Retinal pigment epithelial cell (primary cell): ENCODE results near the gene BRIP1.
"Not testable (repeated sequence)": the region's sequence is repeated elsewhere in the genome, so short reads cannot be mapped to it uniquely, and the experiment has no call there.

Source experiments
- DNase-seq: peaks from one replicate; pipeline ENCODE4 v3.0.0-alpha.2; 2010; ENCODE audit warnings: low read depth
- H3K4me3 ChIP-seq: 2 replicates; pipeline ENCODE4 v1.5.1; 2011; ENCODE audit warnings: mild to moderate bottlenecking, low read length, control low read depth, moderate library complexity
- TF ChIP-seq, protein P1 (sequence below): conservative IDR thresholded peaks from 2 replicates; pipeline ENCODE4 v1.5.1; 2011; ENCODE audit warnings: low read depth, low read length, control low read depth, inconsistent platforms

The BRIP1 gene

DNA sequence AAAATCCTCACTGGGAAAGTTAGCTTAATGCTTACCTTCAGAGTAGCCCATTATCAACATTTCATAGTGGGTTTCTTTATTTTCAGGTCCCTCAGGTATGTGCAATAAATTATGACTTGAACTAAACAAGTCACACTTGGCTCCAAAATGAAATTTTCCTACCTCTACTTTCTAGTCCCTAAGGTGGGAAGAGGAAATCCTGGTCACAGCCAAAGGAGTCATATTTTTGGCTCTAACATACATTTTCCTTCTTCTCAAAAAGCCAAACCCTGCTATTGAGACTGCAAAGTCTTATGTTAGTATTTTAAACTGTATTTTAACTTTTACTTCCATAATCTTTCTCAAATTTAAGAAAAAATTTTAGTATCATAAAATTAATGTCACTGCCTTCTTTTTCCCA, 128.9 kb downstream of the BRIP1 start:
- H3K4me3 ChIP-seq: no peak overlapping the region
- TF ChIP-seq, protein P1, sequence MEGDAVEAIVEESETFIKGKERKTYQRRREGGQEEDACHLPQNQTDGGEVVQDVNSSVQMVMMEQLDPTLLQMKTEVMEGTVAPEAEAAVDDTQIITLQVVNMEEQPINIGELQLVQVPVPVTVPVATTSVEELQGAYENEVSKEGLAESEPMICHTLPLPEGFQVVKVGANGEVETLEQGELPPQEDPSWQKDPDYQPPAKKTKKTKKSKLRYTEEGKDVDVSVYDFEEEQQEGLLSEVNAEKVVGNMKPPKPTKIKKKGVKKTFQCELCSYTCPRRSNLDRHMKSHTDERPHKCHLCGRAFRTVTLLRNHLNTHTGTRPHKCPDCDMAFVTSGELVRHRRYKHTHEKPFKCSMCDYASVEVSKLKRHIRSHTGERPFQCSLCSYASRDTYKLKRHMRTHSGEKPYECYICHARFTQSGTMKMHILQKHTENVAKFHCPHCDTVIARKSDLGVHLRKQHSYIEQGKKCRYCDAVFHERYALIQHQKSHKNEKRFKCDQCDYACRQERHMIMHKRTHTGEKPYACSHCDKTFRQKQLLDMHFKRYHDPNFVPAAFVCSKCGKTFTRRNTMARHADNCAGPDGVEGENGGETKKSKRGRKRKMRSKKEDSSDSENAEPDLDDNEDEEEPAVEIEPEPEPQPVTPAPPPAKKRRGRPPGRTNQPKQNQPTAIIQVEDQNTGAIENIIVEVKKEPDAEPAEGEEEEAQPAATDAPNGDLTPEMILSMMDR: no peak
- no peak for DNase-seq

DNA sequence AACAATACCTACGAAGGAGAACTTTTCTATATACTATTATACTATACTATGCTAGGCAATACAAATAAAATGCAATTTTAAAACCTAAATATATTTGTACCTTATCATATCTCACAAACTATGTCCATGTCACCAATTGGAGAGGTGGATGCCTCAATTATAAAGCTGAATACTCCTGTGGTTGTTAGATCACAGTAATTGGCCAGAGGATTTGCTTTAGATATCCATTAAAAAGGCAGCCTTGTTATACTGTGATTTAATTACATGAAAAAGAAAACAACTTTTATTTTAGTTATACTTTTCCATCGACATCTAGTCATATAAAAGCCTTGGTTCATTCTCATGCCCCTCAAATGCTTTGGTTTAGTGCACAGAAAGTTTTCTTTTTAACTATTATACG, 129.3 kb downstream of the BRIP1 start:
- no peak overlapping the region for H3K4me3 ChIP-seq
- TF ChIP-seq, protein P1: no peak
- DNase-seq: no peak

DNA sequence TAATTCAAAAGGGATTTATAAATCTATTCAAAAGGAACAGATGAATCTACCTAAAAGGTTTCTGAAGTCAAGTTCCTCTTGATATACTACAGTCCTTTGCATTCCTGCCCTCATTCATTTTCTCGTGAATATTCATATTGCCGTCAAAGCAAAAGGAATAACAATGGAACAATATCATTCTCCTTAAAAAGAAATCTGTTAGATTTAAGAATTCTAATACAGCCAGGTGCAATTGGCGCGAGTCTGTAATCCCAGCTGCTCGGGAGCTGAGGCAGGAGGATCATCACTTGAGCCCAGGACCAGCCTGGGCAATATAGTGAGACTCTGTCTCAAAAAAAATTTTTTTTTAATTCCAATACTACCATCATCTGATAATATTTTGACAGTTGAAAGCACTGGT, 130.3 kb downstream of the BRIP1 start:
- H3K4me3 ChIP-seq: no peak overlapping the region
- TF ChIP-seq, protein P1: no peak
- DNase-seq: no peak

DNA sequence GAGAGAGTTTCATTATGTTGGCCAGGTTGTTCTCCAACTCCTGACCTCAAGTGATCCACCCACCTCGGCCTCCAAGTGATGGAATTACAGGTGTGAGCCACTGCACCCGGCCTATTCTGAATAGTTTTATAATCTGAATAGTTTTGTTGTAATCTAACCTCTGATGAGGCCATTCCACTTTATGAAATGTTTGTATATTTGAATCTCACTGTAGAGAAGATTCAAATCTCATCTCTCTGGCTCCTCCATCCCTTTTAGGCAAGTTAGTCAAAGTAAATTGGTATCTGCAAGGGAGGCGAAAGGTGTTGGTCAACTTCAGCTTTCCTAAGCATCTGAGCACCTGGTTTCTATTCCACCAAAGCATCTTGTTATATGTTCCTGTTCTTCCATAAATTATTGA, 131.2 kb downstream of the BRIP1 start:
- H3K4me3 ChIP-seq: no peak overlapping the region
- no peak for DNase-seq
- TF ChIP-seq, protein P1: no peak

DNA sequence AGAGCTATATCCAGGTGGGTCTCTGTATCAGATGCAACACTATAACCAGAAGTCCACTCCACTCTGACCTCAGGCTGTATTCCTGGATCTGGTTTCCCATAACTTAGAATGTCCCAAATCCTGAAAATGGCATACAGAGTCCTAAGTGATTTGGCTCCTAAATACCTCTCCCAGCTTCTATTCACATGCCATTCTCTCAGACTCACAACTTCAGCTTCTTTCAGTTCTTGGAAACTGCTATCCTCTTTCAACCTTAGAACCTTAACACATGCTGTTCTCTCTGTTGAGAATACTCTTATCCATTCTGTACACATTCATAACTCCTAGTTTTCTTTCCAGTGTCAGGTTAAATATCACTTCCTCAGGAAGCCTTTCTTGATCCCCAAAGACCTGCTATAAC, 132.0 kb downstream of the BRIP1 start:
- TF ChIP-seq, protein P1: no peak
- no peak overlapping the region for H3K4me3 ChIP-seq
- no peak for DNase-seq

DNA sequence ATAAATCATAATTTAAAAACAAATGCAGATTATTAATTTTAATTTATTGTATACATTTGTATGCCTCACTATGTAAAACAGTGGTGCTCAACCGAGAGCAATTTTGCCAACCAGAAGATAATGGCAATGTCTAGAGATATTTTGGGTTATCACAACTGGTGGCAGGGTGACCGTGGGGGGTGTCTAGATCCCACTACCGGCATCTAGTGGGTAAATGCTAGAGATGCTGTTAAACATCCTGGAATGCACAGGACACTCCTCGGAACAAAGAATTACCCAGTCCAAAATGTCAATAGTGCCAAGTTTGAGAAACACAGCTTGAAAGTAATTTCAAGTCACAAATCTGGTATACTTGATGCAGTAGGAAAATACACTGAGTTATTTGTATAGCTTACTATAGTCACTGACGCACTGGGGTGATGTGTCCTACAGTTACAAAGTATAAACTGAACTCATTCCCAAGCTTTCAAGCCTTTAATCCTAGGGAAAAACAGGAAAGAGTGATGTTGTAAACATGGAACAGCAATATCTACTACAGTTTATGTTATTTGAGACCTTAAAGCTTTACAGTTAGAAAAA, 133.5 kb downstream of the BRIP1 start:
- TF ChIP-seq, protein P1: no peak

DNA sequence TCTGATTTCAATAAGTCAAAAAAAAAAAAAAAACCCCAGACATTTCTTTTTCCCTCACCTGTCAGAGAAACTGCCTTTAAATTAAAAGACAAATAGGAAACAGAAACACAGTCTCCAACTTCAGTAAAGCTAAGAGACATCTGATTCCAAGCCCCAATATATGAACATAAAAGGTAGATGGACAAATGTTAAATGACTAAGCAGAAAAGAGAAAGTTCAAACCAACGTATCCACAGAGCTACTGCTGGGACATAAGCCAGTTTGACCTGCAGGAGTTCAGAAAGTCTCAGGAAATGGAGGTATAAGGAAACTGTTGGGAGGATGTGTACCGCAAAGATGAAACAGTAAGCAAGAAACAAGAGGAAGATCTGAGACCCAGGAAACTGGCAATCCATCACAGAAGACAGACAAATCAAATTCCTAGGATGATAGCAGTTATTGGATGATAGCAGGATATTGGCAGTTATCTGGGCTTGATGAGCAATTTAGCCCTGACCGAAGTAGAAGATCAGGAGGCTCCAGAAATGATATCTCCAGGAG, 135.0 kb downstream of the BRIP1 start:
- no peak for DNase-seq
- H3K4me3 ChIP-seq: no peak overlapping the region

More for the DNA sequence above, 133.5 kb downstream of the BRIP1 start:
- DNase-seq: no peak
- no peak overlapping the region for H3K4me3 ChIP-seq

DNA sequence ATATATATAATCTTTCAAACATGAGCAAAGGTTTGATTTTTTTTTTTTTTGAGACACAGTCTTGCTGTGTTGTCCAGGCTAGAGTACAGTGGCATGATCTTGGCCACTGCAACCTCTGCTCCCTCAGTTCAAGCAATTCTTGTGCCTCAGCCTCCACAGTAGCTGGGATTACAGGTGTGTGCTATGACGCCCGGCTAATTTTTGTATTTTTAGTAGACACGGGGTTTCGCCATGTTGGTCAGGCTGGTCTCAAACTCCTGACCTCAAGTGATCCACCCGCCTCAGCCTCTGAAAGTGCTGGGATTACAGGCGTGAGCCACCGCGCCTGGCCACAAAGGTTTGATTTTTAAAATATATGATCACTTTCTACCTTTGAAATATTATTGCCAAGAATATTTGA, 135.5 kb downstream of the BRIP1 start:
- DNase-seq, H3K4me3 ChIP-seq: not testable (repeated sequence)

More for the DNA sequence above, 135.0 kb downstream of the BRIP1 start:
- TF ChIP-seq, protein P1: no peak
